ENCODE results near the gene ALK.

ALK gene

GRCh38 chr2:29802986-29803385, 118.4 kb downstream of the ALK start:
- DNase-seq (ENCODE audit: extremely low read depth, low read depth): no peak
- no peak for TF ChIP-seq CTCF (IDR thresholded peaks at IDR 0.05; ENCODE audit: low read depth, low read length)

GRCh38 chr2:29799628-29800027, 121.8 kb downstream of the ALK start:
- DNase-seq (ENCODE audit: extremely low read depth, low read depth): no peak
- no peak for TF ChIP-seq CTCF (IDR thresholded peaks at IDR 0.05; ENCODE audit: low read depth, low read length)

GRCh38 chr2:29797916-29798315, 123.5 kb downstream of the ALK start:
- DNase-seq (ENCODE audit: extremely low read depth, low read depth): no peak
- no peak for TF ChIP-seq CTCF (IDR thresholded peaks at IDR 0.05; ENCODE audit: low read depth, low read length)

GRCh38 chr2:29796446-29796845, 124.9 kb downstream of the ALK start:
- TF ChIP-seq CTCF (IDR thresholded peaks at IDR 0.05; ENCODE audit: low read depth, low read length): no peak
- DNase-seq (ENCODE audit: extremely low read depth, low read depth): no peak

- DNase-seq (ENCODE audit: extremely low read depth, low read depth): no peak
- TF ChIP-seq CTCF (IDR thresholded peaks at IDR 0.05; ENCODE audit: low read depth, low read length): no peak
Observed at GRCh38 chr2:29789911-29790485, 131.4 kb downstream of the ALK start.

GRCh38 chr2:29787473-29788465, 133.6 kb downstream of the ALK start:
- no peak for DNase-seq (ENCODE audit: extremely low read depth, low read depth)
- no peak for TF ChIP-seq CTCF (IDR thresholded peaks at IDR 0.05; ENCODE audit: low read depth, low read length)

- TF ChIP-seq CTCF (IDR thresholded peaks at IDR 0.05; ENCODE audit: low read depth, low read length): no peak
- no peak for DNase-seq (ENCODE audit: extremely low read depth, low read depth)
Observed at GRCh38 chr2:29786361-29786760, 135.0 kb downstream of the ALK start.

Measured in AG09319 (cell line).